ENCODE data around the gene DGAT2.

DNA sequence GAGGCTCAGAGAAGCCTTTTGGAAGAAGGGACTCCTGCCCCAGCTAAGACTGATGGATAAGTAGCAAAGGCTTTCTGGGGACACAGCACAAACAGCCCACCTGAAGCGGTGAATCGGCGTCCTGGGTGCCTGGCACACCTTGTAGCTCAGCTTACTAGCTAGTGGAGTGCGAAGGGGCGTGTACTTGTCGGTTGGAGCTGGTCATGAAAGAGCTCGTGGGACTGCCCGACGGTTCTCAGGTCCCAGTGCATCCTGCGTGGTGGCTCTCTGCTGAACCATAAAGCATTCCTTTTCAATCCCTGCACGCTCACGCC lies 45.7 kb downstream of the DGAT2 start:
- TF ChIP-seq EZH2 (IDR thresholded peaks at IDR 0.05) (no peak), POLR2AphosphoS5 (IDR thresholded peaks at IDR 0.05; ENCODE audit: borderline replicate concordance, low read depth, low read length) (no peak)

Measured in SK-N-MC (cell line).